Mesenchymal stem cell (in vitro differentiated cells and primary cell): Measurements from ENCODE around the gene OR7C1.

Source experiments
- DNase-seq: peaks from one replicate; pipeline ENCODE4 v3.0.0-alpha.2; 2013
- H2AFZ ChIP-seq: one replicate; pipeline ENCODE4 v1.6.1; 2013; ENCODE audit warnings: low read depth, mild to moderate bottlenecking, control low read depth, inconsistent platforms, low read length, moderate library complexity
- H2AK5ac ChIP-seq: 2 replicates; pipeline ENCODE4 v1.6.1; 2013; ENCODE audit warnings: low read length, moderate library complexity, mild to moderate bottlenecking, inconsistent platforms; ENCODE audit not compliant: severe bottlenecking
- H2BK120ac ChIP-seq: one replicate; pipeline ENCODE4 v1.6.1; 2013; ENCODE audit warnings: low read depth, mild to moderate bottlenecking, inconsistent platforms, low read length, moderate library complexity
- H2BK12ac ChIP-seq, 2 experiments: one replicate each; pipeline ENCODE4 v1.6.1; 2013; ENCODE audit warnings: inconsistent platforms in 2 of 2, low read length in 2 of 2, mild to moderate bottlenecking in 2 of 2, moderate library complexity in 2 of 2, control low read depth in 1 of 2
- H2BK15ac ChIP-seq: one replicate; pipeline ENCODE4 v1.6.1; 2013; ENCODE audit warnings: mild to moderate bottlenecking, low read depth, inconsistent platforms; ENCODE audit not compliant: poor library complexity, severe bottlenecking
- H2BK5ac ChIP-seq: 2 replicates; pipeline ENCODE4 v1.6.1; 2013; ENCODE audit warnings: low read depth, mild to moderate bottlenecking, low read length, control low read depth, inconsistent platforms; ENCODE audit not compliant: poor library complexity, severe bottlenecking
- H3K14ac ChIP-seq, 2 experiments: one replicate each; pipeline ENCODE4 v1.6.1; 2013; ENCODE audit warnings: inconsistent platforms in 2 of 2, low read length in 2 of 2, control low read depth in 1 of 2, mild to moderate bottlenecking in 1 of 2, moderate library complexity in 1 of 2
- H3K18ac ChIP-seq, 2 experiments: one replicate each; pipeline ENCODE4 v1.6.1; 2013; ENCODE audit warnings: inconsistent platforms in 2 of 2, low read length in 2 of 2, control low read depth in 1 of 2, low read depth in 1 of 2, mild to moderate bottlenecking in 1 of 2
- H3K23ac ChIP-seq, 2 experiments: one replicate each; pipeline ENCODE4 v1.6.1; 2013; ENCODE audit warnings: inconsistent platforms in 2 of 2, low read length in 2 of 2, mild to moderate bottlenecking in 2 of 2, moderate library complexity in 2 of 2, control low read depth in 1 of 2
- H3K27ac ChIP-seq: 2 replicates; pipeline ENCODE4 v1.5.1; 2013; ENCODE audit warnings: mild to moderate bottlenecking, moderate library complexity, low read length, control low read depth, inconsistent platforms; ENCODE audit not compliant: poor library complexity, severe bottlenecking
- H3K27me3 ChIP-seq, 2 experiments: 2 replicates each; pipeline versions ENCODE4 v1.6.1 to v1.7.0; 2013; ENCODE audit warnings: low read length in 2 of 2, mild to moderate bottlenecking in 2 of 2, moderate library complexity in 2 of 2, control low read depth in 1 of 2, inconsistent platforms in 1 of 2; ENCODE audit not compliant: control insufficient read depth in 1 of 2, insufficient read depth in 1 of 2
- H3K36me3 ChIP-seq, 2 experiments: 2 replicates each; pipeline versions ENCODE4 v1.6.1 to v1.7.0; 2013; ENCODE audit warnings: low read length in 2 of 2, control low read depth in 1 of 2, inconsistent platforms in 1 of 2, low read depth in 1 of 2, mild to moderate bottlenecking in 1 of 2; ENCODE audit not compliant: insufficient read depth in 2 of 2, control insufficient read depth in 1 of 2
- H3K4ac ChIP-seq, 2 experiments: one replicate each; pipeline ENCODE4 v1.6.1; 2013; ENCODE audit warnings: inconsistent platforms in 2 of 2, low read length in 2 of 2, mild to moderate bottlenecking in 2 of 2, moderate library complexity in 2 of 2, control low read depth in 1 of 2, low read depth in 1 of 2
- H3K4me1 ChIP-seq: 2 replicates; pipeline ENCODE4 v1.6.1; 2013; ENCODE audit warnings: low read depth, low read length, control low read depth; ENCODE audit not compliant: control insufficient read depth, insufficient read depth
- H3K4me2 ChIP-seq: 2 replicates; pipeline ENCODE4 v1.6.1; 2013; ENCODE audit warnings: low read length, mild to moderate bottlenecking, inconsistent platforms; ENCODE audit not compliant: poor library complexity, severe bottlenecking
- H3K4me3 ChIP-seq, 2 experiments: 2 replicates each; pipeline versions ENCODE4 v1.5.1 to v1.7.0; 2013; ENCODE audit warnings: low read length in 2 of 2, mild to moderate bottlenecking in 2 of 2, control low read depth in 1 of 2, low read depth in 1 of 2; ENCODE audit not compliant: insufficient read depth in 1 of 2
- H3K79me1 ChIP-seq: replicated peaks from 2 replicates; pipeline ENCODE4 v1.6.1; 2013; ENCODE audit warnings: mild to moderate bottlenecking, control low read depth, low read length, inconsistent platforms; ENCODE audit not compliant: poor library complexity, severe bottlenecking
- H3K9ac ChIP-seq: 2 replicates; pipeline ENCODE4 v1.7.0; 2013; ENCODE audit warnings: mild to moderate bottlenecking, low read length, moderate library complexity
- H3K9me3 ChIP-seq: 2 replicates; pipeline ENCODE4 v1.7.0; 2013; ENCODE audit warnings: mild to moderate bottlenecking, low read length; ENCODE audit not compliant: control insufficient read depth
- H4K8ac ChIP-seq: one replicate; pipeline ENCODE4 v1.6.1; 2013; ENCODE audit warnings: inconsistent platforms, mild to moderate bottlenecking, low read length, moderate library complexity
- H4K91ac ChIP-seq: one replicate; pipeline ENCODE4 v1.6.1; 2013; ENCODE audit warnings: mild to moderate bottlenecking, low read length, inconsistent platforms
- WGBS: methylation state at CpG from one replicate; pipeline ENCODE4 v1.1.7; 2013; ENCODE audit warnings: mixed read lengths; 5-methylcytosine and 5-hydroxymethylcytosine counted together

OR7C1 gene

DNA sequence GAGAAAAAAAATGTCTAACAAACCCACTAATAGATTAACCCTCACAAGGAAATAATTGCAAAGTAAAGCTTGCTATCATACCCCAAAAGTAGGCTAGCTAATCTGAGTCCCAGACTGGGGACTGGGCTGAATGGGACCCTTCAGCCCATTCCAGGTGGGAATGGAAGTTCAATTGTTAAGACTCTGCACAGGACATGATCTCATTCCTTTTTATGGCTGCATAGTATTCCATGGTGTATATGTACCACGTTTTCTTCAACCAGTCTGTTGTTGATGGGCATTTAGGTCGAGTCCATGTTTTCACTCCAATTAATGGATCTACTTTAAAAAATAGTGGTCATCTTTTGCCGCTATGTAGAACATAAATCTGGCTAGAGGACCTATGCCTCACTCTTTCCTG lies 17.9 kb downstream of the OR7C1 start:
- Histone ChIP-seq H2BK120ac (no peak overlapping the region), H2AK5ac (no peak overlapping the region), H3K4me2 (no peak overlapping the region), H2BK15ac (no peak overlapping the region), H3K18ac (no peak overlapping the region), H2AFZ (no peak overlapping the region), H3K36me3 (no peaks in the 10 kb centered on the region), H3K27ac (no peak overlapping the region), H2BK5ac (no peak overlapping the region), H3K79me1 (no peaks in the 10 kb centered on the region), H3K27me3 (no peaks in the 10 kb centered on the region), H3K4me3 (no peak overlapping the region), H4K8ac (no peak overlapping the region), H3K4me1 (no peaks in the 10 kb centered on the region), H3K9ac (no peak overlapping the region), H3K9me3 (no peaks in the 10 kb centered on the region), H2BK12ac (no peak overlapping the region), H4K91ac (no peak overlapping the region), H3K14ac (no peak overlapping the region), H3K4ac (no peak overlapping the region), H3K23ac (no peak overlapping the region)
- no peak for DNase-seq
- WGBS: 21% methylated on average over 3 of the region's 3 CpGs

DNA sequence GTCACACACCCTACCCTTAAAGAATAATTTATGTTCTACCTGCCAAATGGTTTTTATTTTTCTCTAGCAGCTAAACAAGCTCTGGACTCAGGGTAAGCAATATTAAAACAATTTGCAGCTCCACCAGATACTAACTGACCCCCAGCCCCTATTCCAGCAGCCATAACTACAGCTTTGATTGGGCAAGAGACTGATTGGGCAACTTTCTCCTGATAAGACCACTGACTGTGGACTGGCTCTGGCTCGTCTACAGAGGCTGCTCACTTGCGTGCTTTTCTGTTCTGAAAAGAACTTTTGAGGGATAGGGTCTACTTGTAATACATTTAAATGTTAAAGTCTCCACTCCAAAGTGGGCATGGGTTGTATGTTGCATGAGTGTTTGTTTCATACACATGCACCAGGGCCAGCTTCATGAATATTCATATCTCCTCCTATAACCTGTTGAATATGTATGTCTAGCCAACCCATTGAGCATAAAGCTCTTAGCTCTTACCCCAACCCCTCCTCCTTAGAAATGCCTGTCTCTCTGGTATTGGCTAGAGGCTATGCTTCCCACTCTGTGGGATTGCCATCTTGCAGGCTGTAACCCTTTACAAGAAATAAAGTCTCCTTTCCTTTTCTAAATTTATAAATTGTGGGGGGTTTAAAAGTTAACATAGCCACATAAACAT lies 19.9 kb downstream of the OR7C1 start:
- Histone ChIP-seq H2BK120ac (no peak overlapping the region), H3K4me2 (no peak overlapping the region), H2AFZ (no peak overlapping the region), H3K27me3 (peaks cover 0 to 6% of the 10 kb centered on the region in 2 experiments), H2BK15ac (no peak overlapping the region), H3K27ac (no peak overlapping the region), H2BK5ac (no peak overlapping the region), H2BK12ac (no peak overlapping the region), H3K36me3 (no peaks in the 10 kb centered on the region), H3K4me3 (no peak overlapping the region), H3K23ac (no peak overlapping the region), H3K14ac (no peak overlapping the region), H2AK5ac (no peak overlapping the region), H3K4ac (no peak overlapping the region), H3K9me3 (no peaks in the 10 kb centered on the region), H3K9ac (no peak overlapping the region), H4K8ac (no peak overlapping the region), H4K91ac (no peak overlapping the region), H3K4me1 (no peaks in the 10 kb centered on the region), H3K18ac (no peak overlapping the region), H3K79me1 (no peaks in the 10 kb centered on the region)
- no peak for DNase-seq
- WGBS: 57% methylated on average over 2 of the region's 2 CpGs

DNA sequence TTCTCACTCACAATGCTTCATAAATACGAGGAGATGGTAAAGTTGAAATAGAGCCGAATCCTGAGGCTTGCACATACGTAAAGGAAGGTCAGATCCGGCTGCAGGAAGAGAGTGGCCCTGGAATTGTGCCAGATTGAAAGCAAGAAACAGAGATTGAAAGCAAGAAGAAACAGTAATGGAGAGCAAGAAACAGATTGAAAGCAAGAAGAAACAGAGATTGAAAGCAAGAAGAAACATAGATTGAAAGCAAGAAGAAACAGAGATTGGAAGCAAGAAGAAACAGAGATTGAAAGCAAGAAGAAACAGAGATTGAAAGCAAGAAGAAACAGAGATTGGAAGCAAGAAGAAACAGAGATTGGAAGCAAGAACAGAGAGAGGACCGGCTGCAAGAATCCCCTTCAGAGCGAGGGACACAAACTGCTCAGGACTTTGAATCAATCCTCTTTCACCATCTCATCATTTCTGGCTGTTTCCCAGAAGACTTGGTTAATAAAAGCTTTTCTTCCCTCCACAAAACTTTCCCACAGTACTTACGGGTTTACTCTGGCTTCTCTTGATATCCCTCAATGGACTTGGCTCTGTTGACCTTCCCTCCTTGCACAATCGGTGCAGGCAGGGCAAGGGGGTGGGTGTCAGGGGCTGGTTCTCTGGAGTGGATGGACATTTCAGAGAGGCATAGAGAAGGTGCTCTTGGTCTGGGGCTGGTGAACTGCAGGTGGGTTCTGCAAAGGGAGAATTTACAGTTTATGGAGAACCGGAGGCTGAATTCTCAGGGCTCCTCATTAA lies 25.5 kb downstream of the OR7C1 start:
- H4K91ac ChIP-seq: no peak overlapping the region
- no peaks in the 10 kb centered on the region for H3K36me3 ChIP-seq
- H3K14ac ChIP-seq: no peak overlapping the region
- no peak overlapping the region for H2BK5ac ChIP-seq
- no peak overlapping the region for H2BK12ac ChIP-seq
- H2BK15ac ChIP-seq: no peak overlapping the region
- no peak overlapping the region for H3K9ac ChIP-seq
- H2AK5ac ChIP-seq: no peak overlapping the region
- H3K4ac ChIP-seq: no peak overlapping the region
- peaks cover 0 to 11% of the 10 kb centered on the region in 2 experiments for H3K27me3 ChIP-seq
- no peak overlapping the region for H2AFZ ChIP-seq
- H3K79me1 ChIP-seq: no peaks in the 10 kb centered on the region
- WGBS: 79% methylated on average over 9 of the region's 9 CpGs
- no peak overlapping the region for H3K4me2 ChIP-seq
- H3K27ac ChIP-seq: no peak overlapping the region
- H4K8ac ChIP-seq: no peak overlapping the region
- no peak overlapping the region for H2BK120ac ChIP-seq
- no peak for DNase-seq
- H3K23ac ChIP-seq: no peak overlapping the region
- H3K4me3 ChIP-seq: no peak overlapping the region
- no peaks in the 10 kb centered on the region for H3K9me3 ChIP-seq
- H3K4me1 ChIP-seq: no peaks in the 10 kb centered on the region
- no peak overlapping the region for H3K18ac ChIP-seq

DNA sequence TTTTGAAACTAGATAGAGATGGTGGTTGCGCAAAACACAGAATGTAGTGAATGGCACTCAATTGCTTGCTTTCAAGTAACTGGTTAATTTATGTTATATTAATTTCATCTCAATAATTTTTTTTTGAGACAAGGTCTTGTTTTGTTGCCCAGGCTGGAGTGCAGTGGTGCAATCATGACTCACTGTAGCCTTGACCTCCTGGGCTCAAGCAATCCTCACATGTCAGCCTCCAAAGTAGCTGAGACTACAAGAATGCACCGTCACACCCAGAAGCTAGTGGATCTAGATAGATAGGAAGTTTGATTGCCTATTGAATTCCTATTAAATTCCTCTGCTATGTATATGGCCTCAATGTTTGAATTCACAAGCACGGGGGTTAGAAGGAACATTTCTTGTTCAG lies 30.2 kb downstream of the OR7C1 start:
- no peak overlapping the region for H2BK120ac ChIP-seq
- H3K9me3 ChIP-seq: no peaks in the 10 kb centered on the region
- H3K36me3 ChIP-seq: no peaks in the 10 kb centered on the region
- H3K79me1 ChIP-seq: no peaks in the 10 kb centered on the region
- no peak overlapping the region for H3K9ac ChIP-seq
- H4K8ac ChIP-seq: no peak overlapping the region
- H3K4me3 ChIP-seq: no peak overlapping the region
- H3K18ac ChIP-seq: no peak overlapping the region
- no peak overlapping the region for H3K14ac ChIP-seq
- no peak overlapping the region for H2BK5ac ChIP-seq
- no peak overlapping the region for H3K23ac ChIP-seq
- DNase-seq: no peak
- peaks cover 0 to 3% of the 10 kb centered on the region in 2 experiments for H3K27me3 ChIP-seq
- no peak overlapping the region for H2BK15ac ChIP-seq
- no peak overlapping the region for H4K91ac ChIP-seq
- no peak overlapping the region for H2AFZ ChIP-seq
- no peak overlapping the region for H3K27ac ChIP-seq
- no peak overlapping the region for H3K4me2 ChIP-seq
- no peak overlapping the region for H3K4ac ChIP-seq
- 73% methylated on average over 1 of the region's 3 CpGs for WGBS
- no peaks in the 10 kb centered on the region for H3K4me1 ChIP-seq
- no peak overlapping the region for H2BK12ac ChIP-seq
- H2AK5ac ChIP-seq: no peak overlapping the region
